Measurements from ENCODE around the gene ATP6V0D1. TPM values are rescaled to one million over a fixed set of nuclear protein-coding genes. Genes with fewer than 3 reads are reported as not detected.

ATP6V0D1 gene
- total and polyA plus RNA-seq, 2 donors (not counting 1 experiment from before 2014, with no cell fraction given), result 62.1 to 91.0 TPM

GRCh38 chr16:67525176-67525860 lies 44.4 kb upstream of the ATP6V0D1 start:
- DNase-seq (peak; percentile 22), ATAC-seq (ENCODE audit: low read depth) (no peak)
- Histone ChIP-seq H3K79me2 (ENCODE audit: control insufficient read depth, insufficient read depth, low read length) (peaks cover 59% of the 10 kb centered on the region), H2AFZ (ENCODE audit: insufficient read depth, low read depth, low read length, poor library complexity, severe bottlenecking) (no peak overlapping the region), H3K36me3 (replicated peaks in 1 of 2; ENCODE audit: control extremely low read depth in 1 of 2, control insufficient read depth in 1 of 2, extremely low read depth in 1 of 2, insufficient read depth in 2 of 2, low read length in 1 of 2) (peaks cover 0 to 4% of the 10 kb centered on the region in 2 experiments), H3K9me3 (ENCODE audit: control extremely low read depth in 1 of 3, control insufficient read depth in 2 of 3, insufficient read depth in 1 of 3, low read length in 2 of 3) (no peaks in the 10 kb centered on the region), H3K4me3 (ENCODE audit: control extremely low read depth in 1 of 5, extremely low read depth in 1 of 5, insufficient read depth in 1 of 5, low read depth in 2 of 5, low read length in 4 of 5) (no peak overlapping the region), H3K4me1 (ENCODE audit: control insufficient read depth in 2 of 2, insufficient read depth in 2 of 2, low read length in 2 of 2) (peaks cover 11 to 41% of the 10 kb centered on the region in 2 donors), H4K20me1 (ENCODE audit: control insufficient read depth, insufficient read depth, low read length, poor library complexity, severe bottlenecking) (peaks cover 7% of the 10 kb centered on the region), H3K27ac (ENCODE audit: low read length in 2 of 2) (no peak overlapping the region), H3K4me2 (replicated peaks; ENCODE audit: low read depth, low read length, poor library complexity, severe bottlenecking) (no peak overlapping the region), H3K9ac (ENCODE audit: low read length) (no peak overlapping the region), H3K27me3 (replicated peaks in 1 of 4; ENCODE audit: control extremely low read depth in 1 of 4, control insufficient read depth in 3 of 4, insufficient read depth in 4 of 4, low read length in 3 of 4) (no peaks in the 10 kb centered on the region)
- no peak overlapping the region for H3K4me3 Mint-ChIP-seq
- H3K4me1 Mint-ChIP-seq, result peaks cover 53% of the 10 kb centered on the region
- CTCF ChIA-PET, result interaction anchor here (0.6 to 18.8 kb wide), 11 partner anchors 8 to 147 kb away, joined by 3 to 817 read pairs (median 5); partner anchors contain the start of genes AGRP, ATP6V0D1, CARMIL2 and CTCF
- TF ChIP-seq EZH2 (IDR thresholded peaks at IDR 0.05; ENCODE audit: borderline replicate concordance, insufficient read depth, low read depth, low read length, poor library complexity, severe bottlenecking), result no peak
- TF ChIP-seq CTCF (IDR thresholded peaks at IDR 0.05), result no peak
- no peaks in the 10 kb centered on the region for H3K9me3 Mint-ChIP-seq (ENCODE audit: insufficient read depth)
- WGBS (ENCODE audit: insufficient coverage), result 78% methylated on average over 10 of the region's 11 CpGs
- no peaks in the 10 kb centered on the region for H3K27me3 Mint-ChIP-seq
- POLR2A ChIA-PET, result interaction anchor here (0.6 to 10.2 kb wide), 5 partner anchors 8 to 79 kb away, joined by 3 to 76 read pairs (median 3); partner anchors contain the start of gene CTCF
- peak overlapping the region; percentile 72 for H3K27ac Mint-ChIP-seq
- intact Hi-C loops (cut with micrococcal nuclease), result loop anchor here (10.0 kb wide), 1 partner anchor 279 kb away; the partner anchor contains the start of genes RANBP10 and TSNAXIP1
